Neural crest cell (in vitro differentiated cells): ENCODE measurements around the gene NEU2. TPM values are rescaled to one million over a fixed set of nuclear protein-coding genes. Genes with fewer than 3 reads are reported as not detected.

Experiments
- DNase-seq: peaks from one replicate; pipeline ENCODE4 v3.0.0; 2021; ENCODE audit warnings: low read depth, mixed read lengths, low spot score
- H3K27ac Mint-ChIP-seq: one replicate; pipeline ENCODE4 v1.8.0; 2021; ENCODE audit warnings: mild to moderate bottlenecking, mixed read lengths; ENCODE audit not compliant: unreplicated experiment
- H3K27me3 Mint-ChIP-seq: 2 replicates; pipeline ENCODE4 v1.8.0; 2021; ENCODE audit warnings: low read depth, mild to moderate bottlenecking, mixed read lengths
- H3K36me3 Mint-ChIP-seq: 2 replicates; pipeline ENCODE4 v1.8.0; 2021; ENCODE audit warnings: low read depth, mild to moderate bottlenecking, mixed read lengths
- H3K4me1 Mint-ChIP-seq: 2 replicates; pipeline ENCODE4 v1.8.0; 2021; ENCODE audit warnings: mixed read lengths
- H3K4me3 Mint-ChIP-seq: one replicate; pipeline ENCODE4 v1.8.0; 2021; ENCODE audit warnings: mild to moderate bottlenecking, mixed read lengths
- H3K9me3 Mint-ChIP-seq: 2 replicates; pipeline ENCODE4 v1.8.0; 2021; ENCODE audit warnings: mixed read lengths
- CTCF ChIP-seq: fragments of 200-600 bp; sonication (generic); conservative IDR thresholded peaks from 2 replicates; pipeline ENCODE4 v1.5.0; 2021; ENCODE audit warnings: antibody characterized with exemption, mild to moderate bottlenecking
- total RNA-seq: library from RNA; stranded (reverse); gene quantifications from 2 replicates; pipeline ENCODE4 v1.2.1, GENCODE V29; 2021

Gene NEU2
- total RNA-seq, 1 donor from 2014 or later = not detected

- Mint-ChIP-seq H3K4me1 (no peaks in the 10 kb centered on the region), H3K36me3 (no peaks in the 10 kb centered on the region), H3K4me3 (no peak overlapping the region), H3K27ac (no peak overlapping the region), H3K27me3 (peaks cover 15% of the 10 kb centered on the region), H3K9me3 (peaks cover 4% of the 10 kb centered on the region)
- no peak for TF ChIP-seq CTCF
- DNase-seq = no peak
These were observed 39.1 kb upstream of the NEU2 start for GRCh38 chr2:232993231-232993821.

GRCh38 chr2:232994446-232994845 lies 38.0 kb upstream of the NEU2 start:
- Mint-ChIP-seq H3K27me3 (peaks cover 5% of the 10 kb centered on the region), H3K9me3 (peaks cover 4% of the 10 kb centered on the region), H3K4me1 (no peaks in the 10 kb centered on the region), H3K4me3 (no peak overlapping the region), H3K27ac (no peak overlapping the region), H3K36me3 (no peaks in the 10 kb centered on the region)
- no peak for DNase-seq
- TF ChIP-seq CTCF = no peak

GRCh38 chr2:232997749-232998665 lies 34.5 kb upstream of the NEU2 start:
- no peak overlapping the region for H3K4me3 Mint-ChIP-seq
- no peaks in the 10 kb centered on the region for H3K36me3 Mint-ChIP-seq
- TF ChIP-seq CTCF = no peak
- no peaks in the 10 kb centered on the region for H3K4me1 Mint-ChIP-seq
- no peak overlapping the region for H3K27ac Mint-ChIP-seq
- H3K9me3 Mint-ChIP-seq = peaks cover 4% of the 10 kb centered on the region
- H3K27me3 Mint-ChIP-seq = no peaks in the 10 kb centered on the region
- no peak for DNase-seq

- Mint-ChIP-seq H3K36me3 (no peaks in the 10 kb centered on the region), H3K4me3 (no peak overlapping the region), H3K9me3 (peaks cover 1% of the 10 kb centered on the region), H3K4me1 (no peaks in the 10 kb centered on the region), H3K27me3 (no peaks in the 10 kb centered on the region), H3K27ac (no peak overlapping the region)
- no peak for TF ChIP-seq CTCF
- no peak for DNase-seq
These were observed 33.8 kb upstream of the NEU2 start for GRCh38 chr2:232998666-232998985.

- no peaks in the 10 kb centered on the region for H3K27me3 Mint-ChIP-seq
- no peaks in the 10 kb centered on the region for H3K36me3 Mint-ChIP-seq
- H3K9me3 Mint-ChIP-seq = no peaks in the 10 kb centered on the region
- H3K27ac Mint-ChIP-seq = no peak overlapping the region
- no peaks in the 10 kb centered on the region for H3K4me1 Mint-ChIP-seq
- TF ChIP-seq CTCF = no peak
- DNase-seq = no peak
- no peak overlapping the region for H3K4me3 Mint-ChIP-seq
These were observed 33.1 kb upstream of the NEU2 start for GRCh38 chr2:232999354-232999753.
